Stimulated activated CD4-positive, alpha-beta T cell treated with anti-CD3 and anti-CD28 coated beads, Interleukin-15, amount 100 ng/mL, for 1 hour (primary cell): ENCODE measurements around the gene BCL2L12.
A peak's percentile ranks its signal among the peaks of the same experiment; 100 is the strongest.

Source experiments
- DNase-seq, 2 donors: peaks; one replicate each; pipeline ENCODE4 v3.0.0-alpha.2; 2020; ENCODE audit warnings: low read depth in 1 of 2, low spot score in 1 of 2

BCL2L12 gene

DNA sequence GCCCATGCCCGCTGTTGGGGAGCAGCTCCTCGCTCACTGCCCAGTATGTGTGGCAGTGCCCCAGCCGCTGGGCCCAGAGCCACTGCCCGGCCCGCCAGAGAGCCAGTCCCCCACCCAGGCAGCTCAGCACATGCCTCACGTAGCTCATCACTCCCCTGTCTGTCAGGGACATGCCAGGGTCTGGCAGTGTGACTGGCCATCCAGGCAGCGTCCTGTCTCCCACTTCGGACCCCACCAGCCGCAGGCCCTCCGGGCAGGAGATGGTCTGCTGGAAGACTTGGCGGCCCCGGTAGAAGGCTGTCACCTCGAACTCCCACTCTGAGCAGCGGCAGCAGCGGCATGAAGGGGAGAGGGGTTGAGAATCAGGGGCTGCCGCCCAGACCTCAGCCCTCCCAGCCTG, 3.7 kb upstream of the BCL2L12 start:
- no peak for DNase-seq

DNA sequence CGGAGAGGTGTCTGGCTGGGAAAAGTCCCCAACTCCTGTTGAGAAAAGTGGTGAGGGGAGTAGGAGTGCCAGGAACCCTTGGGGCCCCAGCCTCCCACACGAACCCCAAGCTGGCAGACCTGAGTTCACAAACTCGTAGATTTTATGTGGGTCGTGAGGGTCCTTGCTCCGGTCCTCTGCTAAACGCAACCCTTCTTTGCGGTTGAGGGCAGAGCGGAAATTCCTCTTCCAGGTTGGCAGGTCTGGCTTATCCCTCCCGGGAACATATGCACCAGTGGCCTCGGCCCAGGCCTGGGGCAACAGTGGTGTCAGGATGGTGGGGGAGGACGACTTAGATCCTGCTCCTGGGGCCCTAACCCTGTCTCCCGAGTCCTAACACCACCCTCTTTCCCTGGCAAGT, 2.5 kb upstream of the BCL2L12 start:
- no peak for DNase-seq

DNA sequence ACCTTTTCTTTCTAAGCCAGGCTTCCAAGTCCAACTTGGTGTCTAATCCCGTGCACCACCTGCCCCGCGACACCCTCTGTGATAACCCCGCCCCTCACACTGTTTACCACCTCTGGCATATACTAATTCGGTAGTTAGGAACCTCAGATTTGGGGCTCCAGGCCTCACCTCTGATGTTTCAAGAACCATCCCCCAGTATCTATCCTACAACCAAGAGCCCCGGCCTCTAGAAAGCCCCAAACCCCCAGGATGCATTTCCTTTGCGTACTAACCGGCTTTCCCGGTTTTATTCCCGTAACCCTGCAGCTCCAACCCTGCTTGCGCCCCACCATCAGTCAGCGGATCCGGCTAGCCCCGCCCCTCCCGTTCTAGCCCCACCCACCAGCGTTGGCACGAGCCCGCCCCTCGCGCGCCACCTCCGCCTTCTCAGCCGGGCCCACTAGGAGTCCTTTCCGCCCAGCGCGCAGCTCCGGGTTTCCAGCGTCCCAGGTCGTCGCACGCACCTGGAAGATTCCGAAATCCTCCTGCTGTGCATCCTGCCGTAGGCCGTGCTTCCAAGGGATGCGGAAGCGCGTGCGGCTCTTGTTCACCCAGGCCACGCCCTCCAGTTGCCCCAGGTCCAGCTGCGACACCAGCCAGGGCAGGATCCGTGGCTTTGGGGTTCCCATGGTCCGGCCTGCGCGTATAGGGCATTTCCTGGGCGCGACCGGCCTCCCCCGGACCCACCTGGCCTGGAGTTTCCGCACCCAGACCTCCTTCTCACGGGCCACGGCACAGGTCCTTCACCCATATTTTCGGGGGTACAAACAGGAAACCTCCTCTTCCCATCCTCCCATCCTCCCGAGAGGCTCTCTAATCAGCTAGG, 1.3 kb upstream of the BCL2L12 start:
- peak; percentile 85 to 93 for DNase-seq

- no peak for DNase-seq
Measured at GRCh38 chr19:49665036-49665350, 740 bp upstream of the BCL2L12 start.

DNA sequence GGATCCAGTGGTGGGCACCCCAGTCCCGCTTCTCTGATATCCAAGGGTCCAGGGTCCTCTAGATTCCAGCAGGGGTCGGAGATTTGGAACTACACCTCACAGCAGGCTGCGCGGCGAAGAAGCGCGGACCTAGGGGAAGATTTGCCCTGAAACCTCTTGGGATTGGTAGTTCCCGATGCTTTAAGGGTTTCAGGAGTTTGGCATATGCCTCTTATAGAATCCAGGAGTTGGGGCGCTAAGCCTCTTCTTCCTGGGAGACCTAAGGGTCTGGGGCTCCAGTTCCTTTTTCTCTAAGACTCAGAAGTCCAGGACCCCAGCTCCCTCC, 349 bp downstream of the BCL2L12 start:
- DNase-seq, result no peak

DNA sequence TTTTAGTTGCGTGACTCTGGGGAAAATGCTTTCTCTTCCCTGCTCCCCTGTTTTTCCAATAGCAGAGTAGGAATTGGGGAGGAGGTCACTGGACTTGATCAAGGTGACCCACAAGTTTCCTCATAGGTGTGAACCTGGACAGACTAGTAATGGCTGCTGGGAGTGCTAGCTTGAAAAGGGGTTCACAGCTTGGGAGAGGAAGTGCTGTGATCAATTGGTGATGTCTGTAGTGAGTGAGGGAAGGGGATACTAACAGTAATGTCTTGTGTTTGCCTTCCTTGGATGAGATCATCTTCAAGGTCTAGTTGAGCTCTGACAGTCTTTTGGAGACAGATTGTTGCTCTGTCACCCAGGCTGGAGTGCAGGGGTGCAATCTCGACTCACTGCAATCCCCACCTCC, 1.7 kb downstream of the BCL2L12 start:
- no peak for DNase-seq

DNA sequence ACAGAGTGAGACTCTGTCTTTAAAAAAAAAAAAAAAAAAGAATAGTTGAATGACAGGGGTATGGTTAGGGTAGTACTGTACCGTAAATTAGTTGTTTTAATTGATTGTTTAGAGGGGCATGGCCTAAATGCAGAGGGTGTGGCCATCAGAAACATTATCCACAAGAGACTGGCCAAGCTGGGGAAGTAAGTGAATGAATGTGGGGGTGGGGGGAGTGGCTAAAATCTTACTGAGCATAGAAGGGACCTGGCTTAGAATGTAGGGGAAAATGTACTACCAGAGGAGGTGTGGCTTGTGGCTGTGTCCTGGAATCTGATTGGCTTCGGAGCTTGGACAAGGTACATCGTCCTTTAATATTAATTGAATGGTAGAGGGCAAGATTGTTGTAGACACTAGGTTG, 3.8 kb downstream of the BCL2L12 start:
- no peak for DNase-seq

- DNase-seq, result peak; percentile 58 to 68
Measured at GRCh38 chr19:49672131-49672919, 6.6 kb downstream of the BCL2L12 start.

DNA sequence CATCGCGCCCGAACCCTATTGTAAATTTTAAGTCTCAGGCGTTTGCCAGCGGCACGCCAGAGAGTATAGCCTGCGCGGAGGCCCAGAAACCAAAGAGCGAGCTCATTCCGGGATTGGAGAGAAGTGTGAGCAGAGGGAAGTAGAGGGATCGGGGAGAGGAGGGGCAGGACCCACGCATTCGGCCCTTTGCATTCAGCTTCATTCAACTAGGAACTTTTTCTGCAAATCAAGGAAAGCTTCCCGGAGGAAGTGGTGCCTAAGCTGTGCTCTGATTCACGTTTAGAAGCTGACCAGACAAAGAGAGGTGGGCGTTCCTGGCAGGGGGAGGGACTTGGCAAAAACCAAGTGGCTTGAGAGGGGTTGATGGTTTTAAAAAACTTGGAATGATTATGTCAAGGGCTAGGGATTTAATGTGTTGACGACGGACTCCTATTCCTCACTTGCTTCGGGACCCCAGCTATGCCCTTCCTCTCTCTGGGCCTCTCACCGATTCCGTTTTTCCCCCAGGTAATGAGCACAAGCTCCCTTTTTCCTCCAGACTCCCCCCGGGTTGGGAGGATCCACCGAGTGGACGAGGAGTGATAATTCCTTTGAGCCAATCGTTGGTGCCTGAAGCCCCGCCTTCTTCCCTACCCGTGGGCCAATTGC, 10.5 kb downstream of the BCL2L12 start:
- no peak for DNase-seq

DNA sequence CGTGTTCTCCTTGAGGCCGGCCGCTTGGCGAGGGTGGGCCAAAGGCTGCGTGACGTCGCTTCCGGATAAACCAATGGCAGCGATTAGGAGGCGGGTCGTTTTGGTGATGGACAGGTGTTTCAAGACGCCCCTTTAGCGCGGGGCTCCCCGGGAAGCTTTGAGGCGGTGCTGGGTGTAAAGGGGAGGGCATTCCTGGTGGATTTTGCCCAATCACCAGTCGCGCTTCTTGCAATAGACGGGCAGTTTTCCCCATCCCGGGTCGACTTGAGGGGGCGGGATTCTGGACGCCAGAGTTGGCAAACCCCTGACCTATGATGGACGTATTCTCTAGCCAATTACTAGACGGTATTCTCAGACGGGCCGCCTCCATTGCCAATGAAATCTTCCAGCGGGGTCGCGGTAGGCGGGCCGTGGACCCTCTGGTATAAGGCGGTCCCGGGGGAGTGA, 11.1 kb downstream of the BCL2L12 start:
- DNase-seq, result peak; percentile 94 to 96

GRCh38 chr19:49677231-49677900, 11.6 kb downstream of the BCL2L12 start, which contains the start of gene PRMT1:
Gene PRMT1, plus strand, starts transcription at chr19:49677271. Its CDS starts 10 bp downstream, at chr19:49677281.
- peak in 1 of 2 donors; percentile 52 for DNase-seq

DNA sequence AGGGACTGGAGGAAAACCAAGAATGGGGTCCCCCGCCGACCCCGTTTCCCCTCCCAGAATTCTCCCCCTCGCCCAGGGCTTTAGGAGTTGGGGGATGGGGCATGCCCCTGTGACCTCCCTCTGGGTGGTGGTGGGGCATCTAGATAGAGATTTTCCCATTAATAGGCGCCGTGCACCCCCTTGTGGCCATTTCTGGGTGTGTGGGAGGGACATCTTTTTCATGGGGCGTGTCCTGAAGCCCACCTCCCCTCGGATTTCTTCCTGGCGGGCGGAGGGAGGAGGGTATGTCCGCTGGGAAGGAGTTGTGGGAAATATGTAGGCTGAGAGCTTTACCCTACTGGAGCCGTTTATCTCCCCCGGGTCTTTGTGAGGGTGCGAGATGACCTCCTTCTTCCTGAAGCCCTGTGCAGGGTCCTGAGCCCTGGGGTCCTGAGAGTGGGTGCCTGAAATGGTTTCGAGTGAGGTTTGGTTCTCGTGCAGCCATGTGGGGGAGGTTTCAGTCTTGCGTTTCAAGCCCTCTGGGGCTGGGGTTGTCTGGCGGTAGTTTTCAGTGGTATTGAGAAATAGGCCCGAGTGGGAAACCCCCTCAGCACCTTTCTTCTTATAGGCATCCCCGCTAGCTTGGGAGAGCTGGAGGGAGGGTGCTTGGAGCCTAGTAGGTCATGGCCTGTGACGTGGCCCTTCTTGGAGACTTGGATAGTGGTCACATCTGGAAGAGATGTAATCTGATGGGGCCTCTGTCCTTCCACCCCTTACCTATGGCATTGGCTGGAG, 12.4 kb downstream of the BCL2L12 start:
- DNase-seq, result peak; percentile 69 to 70

DNA sequence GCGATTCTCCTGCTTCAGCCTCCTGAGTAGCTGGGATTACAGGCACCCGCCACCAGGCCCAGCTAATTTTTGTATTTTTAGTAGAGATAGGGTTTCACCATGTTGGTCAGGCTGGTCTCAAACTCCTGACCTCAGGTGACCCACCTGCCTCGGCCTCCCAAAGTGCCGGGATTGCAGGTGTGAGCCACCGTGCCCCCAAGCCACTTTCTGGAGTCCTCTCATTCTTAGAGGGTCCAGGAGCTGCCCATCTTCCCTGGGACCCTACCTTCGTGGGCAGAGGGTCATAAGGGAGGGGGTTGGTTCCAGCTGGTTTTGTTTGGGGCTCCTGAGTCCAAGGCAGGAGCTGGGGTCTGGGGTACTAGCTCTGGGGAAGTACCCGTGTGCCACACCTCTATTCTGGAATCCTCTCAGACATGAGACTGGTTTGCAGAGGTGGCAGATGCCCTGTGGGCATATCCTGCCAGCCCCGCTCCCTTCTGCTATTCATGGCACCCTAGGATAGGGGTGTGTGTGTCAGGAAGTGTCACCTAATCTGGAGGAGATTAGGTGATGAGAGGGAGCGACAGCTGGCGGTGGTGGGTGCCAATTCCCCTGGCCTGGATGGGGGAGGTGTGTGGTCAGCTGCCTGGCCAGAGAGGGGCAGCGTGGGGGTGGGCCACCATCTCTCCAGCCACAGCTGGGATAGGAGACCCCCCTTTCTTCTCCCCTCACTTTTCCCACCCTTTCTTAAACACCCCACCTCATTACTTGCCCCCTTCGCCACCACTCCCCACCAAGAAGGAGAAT, 13.4 kb downstream of the BCL2L12 start:
- DNase-seq, result no peak

DNA sequence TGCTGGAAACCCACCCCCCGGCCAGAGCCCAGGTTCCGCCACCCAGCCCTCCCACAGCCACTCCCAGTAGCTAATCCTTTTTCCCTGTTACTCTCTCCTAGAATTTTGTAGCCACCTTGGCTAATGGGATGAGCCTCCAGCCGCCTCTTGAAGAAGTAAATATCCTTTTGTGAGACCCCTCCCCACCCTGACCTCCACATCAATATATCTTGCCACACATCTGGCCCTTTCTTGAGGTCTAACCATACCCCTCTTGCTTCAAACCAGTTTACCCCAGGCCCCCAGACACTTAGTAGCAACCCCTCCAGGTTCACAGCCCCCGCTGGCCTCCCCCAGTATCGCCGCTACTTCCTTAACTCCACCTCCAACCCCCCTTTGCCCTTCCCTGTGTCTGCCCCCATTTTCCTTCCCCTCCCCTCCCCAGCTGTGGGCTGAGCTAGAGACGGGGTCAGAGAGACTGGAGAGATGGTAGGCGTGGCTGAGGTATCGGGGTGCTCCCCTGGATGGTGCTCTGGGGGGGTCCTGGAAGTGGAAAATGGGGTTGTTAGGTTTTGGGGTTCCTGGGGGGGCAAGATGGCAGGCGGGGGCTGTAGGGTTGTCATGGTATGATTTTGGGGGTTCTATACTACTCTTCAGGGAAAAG, 14.2 kb downstream of the BCL2L12 start:
- DNase-seq, result no peak

GRCh38 chr19:49680421-49681351, 15.0 kb downstream of the BCL2L12 start:
- peak; percentile 91 to 96 for DNase-seq

DNA sequence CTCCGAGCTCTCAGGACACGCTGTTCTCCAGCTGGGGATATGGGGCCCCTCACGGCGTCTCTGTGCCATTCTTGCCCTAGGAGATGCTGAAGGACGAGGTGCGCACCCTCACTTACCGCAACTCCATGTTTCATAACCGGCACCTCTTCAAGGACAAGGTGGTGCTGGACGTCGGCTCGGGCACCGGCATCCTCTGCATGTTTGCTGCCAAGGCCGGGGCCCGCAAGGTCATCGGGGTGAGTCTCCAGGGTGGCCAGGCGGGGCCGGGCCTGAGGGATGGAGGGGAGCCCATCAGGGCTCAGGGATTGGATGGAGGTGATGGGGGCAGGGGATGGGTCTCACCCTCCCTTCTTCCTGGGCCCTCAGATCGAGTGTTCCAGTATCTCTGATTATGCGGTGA, 16.1 kb downstream of the BCL2L12 start:
- no peak for DNase-seq

DNA sequence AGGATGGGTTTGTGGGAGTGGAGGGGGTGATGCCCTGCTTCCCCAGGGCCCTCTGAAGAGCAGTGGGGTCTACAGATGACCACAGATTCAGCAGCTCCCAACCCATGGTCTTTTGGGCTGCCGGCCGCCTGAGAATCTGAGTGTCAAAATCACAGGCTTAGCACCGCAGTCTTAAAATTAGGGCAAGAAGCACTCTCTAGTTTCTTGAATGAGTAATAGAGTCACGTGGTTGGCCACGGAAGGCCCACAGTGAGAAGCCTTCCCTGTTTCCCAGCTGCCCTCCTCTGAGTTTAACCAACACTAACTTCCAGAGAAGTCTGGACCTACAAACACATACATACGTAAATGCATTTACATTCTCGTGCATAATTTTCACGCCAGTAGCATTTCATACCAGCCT, 16.5 kb downstream of the BCL2L12 start:
- no peak for DNase-seq

DNA sequence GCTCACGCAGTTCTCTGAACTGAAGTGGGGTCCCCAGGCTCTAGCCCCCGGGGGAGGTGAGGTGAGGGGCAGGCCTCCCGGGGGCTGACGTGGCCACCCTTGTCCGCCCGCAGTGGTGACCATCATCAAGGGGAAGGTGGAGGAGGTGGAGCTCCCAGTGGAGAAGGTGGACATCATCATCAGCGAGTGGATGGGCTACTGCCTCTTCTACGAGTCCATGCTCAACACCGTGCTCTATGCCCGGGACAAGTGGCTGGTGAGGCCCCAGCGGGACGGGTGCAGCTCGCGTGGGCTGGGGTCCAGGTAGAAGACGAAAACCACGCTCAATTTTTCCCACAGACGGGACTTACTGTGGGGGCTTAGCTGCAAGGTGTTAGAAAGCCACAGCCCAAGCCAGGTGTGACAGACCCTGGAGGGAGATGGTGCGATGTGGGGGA, 18.1 kb downstream of the BCL2L12 start:
- DNase-seq, result no peak
